CD14-positive monocyte (primary cell): ENCODE data around the gene GRM8. TPM values are rescaled to one million over a fixed set of nuclear protein-coding genes. Genes with fewer than 3 reads are reported as not detected.

Experiments
- DNase-seq, 3 donors: peaks; one replicate each; pipeline ENCODE4 v3.0.0-alpha.2; 2011 to 2022
- H2AFZ ChIP-seq: 2 replicates; pipeline ENCODE4 v1.6.0; 2012; ENCODE audit warnings: mild to moderate bottlenecking, low read depth, low read length, inconsistent platforms; ENCODE audit not compliant: insufficient read depth, poor library complexity, severe bottlenecking
- H3K27ac ChIP-seq, 2 donors: 1 replicate in 1 of 2; 2 replicates in 1 of 2; pipeline ENCODE4 v1.5.1; 2012 to 2013; ENCODE audit warnings: low read length in 2 of 2, control low read depth in 1 of 2, inconsistent platforms in 1 of 2, low read depth in 1 of 2, mild to moderate bottlenecking in 1 of 2
- H3K27me3 ChIP-seq, 2 donors: one replicate each; pipeline versions ENCODE4 v1.6.0 to v1.6.1; 2011 to 2013; ENCODE audit warnings: low read length in 2 of 2; ENCODE audit not compliant: control insufficient read depth in 2 of 2, insufficient read depth in 2 of 2
- H3K36me3 ChIP-seq, 2 donors: replicated peaks in 1 of 2; 1 replicate in 1 of 2; 2 replicates in 1 of 2; pipeline versions ENCODE4 v1.5.1 to v1.6.1; 2012 to 2013; ENCODE audit warnings: low read length in 2 of 2, control low read depth in 1 of 2, inconsistent platforms in 1 of 2, mild to moderate bottlenecking in 1 of 2; ENCODE audit not compliant: insufficient read depth in 2 of 2, control insufficient read depth in 1 of 2
- H3K4me1 ChIP-seq, 2 donors: 1 replicate in 1 of 2; 2 replicates in 1 of 2; pipeline versions ENCODE4 v1.5.1 to v1.6.1; 2012 to 2013; ENCODE audit warnings: low read length in 2 of 2, control low read depth in 1 of 2, inconsistent platforms in 1 of 2, mild to moderate bottlenecking in 1 of 2, moderate library complexity in 1 of 2; ENCODE audit not compliant: insufficient read depth in 2 of 2, control insufficient read depth in 1 of 2
- H3K4me2 ChIP-seq: replicated peaks from 2 replicates; pipeline ENCODE3; 2012; ENCODE audit warnings: low read length, moderate library complexity, mild to moderate bottlenecking; ENCODE audit not compliant: poor library complexity, severe bottlenecking; ENCODE audit errors: extremely low read depth
- H3K4me3 ChIP-seq, 3 experiments: fragments of 200-600 bp in 1 of 3; sonication (generic) in 1 of 3; replicated peaks in 1 of 3; 1 replicate in 2 of 3; 2 replicates in 1 of 3; pipeline ENCODE4 v1.5.1; 2011 to 2013; ENCODE audit warnings: low read length in 3 of 3, mild to moderate bottlenecking in 3 of 3, control low read depth in 2 of 3, low read depth in 2 of 3, inconsistent platforms in 1 of 3, moderate library complexity in 1 of 3
- H3K79me2 ChIP-seq: 2 replicates; pipeline ENCODE4 v1.6.0; 2012; ENCODE audit warnings: mild to moderate bottlenecking, control low read depth, inconsistent platforms, low read length, moderate library complexity; ENCODE audit not compliant: insufficient read depth
- H3K9ac ChIP-seq: 2 replicates; pipeline ENCODE4 v1.6.0; 2017; ENCODE audit warnings: low read length, mild to moderate bottlenecking; ENCODE audit not compliant: insufficient read depth, poor library complexity, severe bottlenecking
- H3K9me3 ChIP-seq, 2 donors: replicated peaks in 1 of 2; 1 replicate in 1 of 2; 2 replicates in 1 of 2; pipeline versions ENCODE4 v1.5.1 to v1.6.1; 2012 to 2013; ENCODE audit warnings: low read length in 2 of 2, control low read depth in 1 of 2; ENCODE audit not compliant: control insufficient read depth in 1 of 2, insufficient read depth in 1 of 2
- H4K20me1 ChIP-seq: 2 replicates; pipeline ENCODE4 v1.6.0; 2012; ENCODE audit warnings: mild to moderate bottlenecking, low read length, control low read depth, moderate library complexity; ENCODE audit not compliant: insufficient read depth
- H3K27ac Mint-ChIP-seq, 7 donors: one replicate each; pipeline ENCODE4 v1.8.0; 2020; ENCODE audit warnings: mild to moderate bottlenecking in 7 of 7, mixed read lengths in 7 of 7, moderate library complexity in 6 of 7, inconsistent platforms in 2 of 7
- H3K27me3 Mint-ChIP-seq, 3 donors: one replicate each; pipeline ENCODE4 v1.8.0; 2021 to 2022; ENCODE audit warnings: low read depth in 3 of 3, mild to moderate bottlenecking in 3 of 3, mixed read lengths in 3 of 3, moderate library complexity in 3 of 3, inconsistent platforms in 1 of 3
- H3K36me3 Mint-ChIP-seq, 2 donors: one replicate each; pipeline ENCODE4 v1.8.0; 2020; ENCODE audit warnings: mixed read lengths in 2 of 2, inconsistent platforms in 1 of 2, mild to moderate bottlenecking in 1 of 2
- H3K4me1 Mint-ChIP-seq: one replicate; pipeline ENCODE4 v1.8.0; 2020; ENCODE audit warnings: mild to moderate bottlenecking, mixed read lengths
- H3K4me3 Mint-ChIP-seq, 2 donors: one replicate each; pipeline ENCODE4 v1.8.0; 2020; ENCODE audit warnings: mild to moderate bottlenecking in 2 of 2, mixed read lengths in 2 of 2, moderate library complexity in 1 of 2
- H3K9me3 Mint-ChIP-seq, 7 donors: one replicate each; pipeline ENCODE4 v1.8.0; 2020 to 2022; ENCODE audit warnings: mixed read lengths in 7 of 7, mild to moderate bottlenecking in 6 of 7, moderate library complexity in 6 of 7, inconsistent platforms in 2 of 7
- CTCF ChIP-seq: fragments of 200-600 bp; IDR thresholded peaks from one replicate; pipeline ENCODE4 v1.8.0; 2022; ENCODE audit warnings: antibody characterized with exemption, mild to moderate bottlenecking
- WGBS: methylation state at CpG from one replicate; pipeline ENCODE4 v1.1.5; 2013; ENCODE audit warnings: missing lambda C conversion rate; ENCODE audit not compliant: insufficient coverage; 5-methylcytosine and 5-hydroxymethylcytosine counted together
- intact Hi-C, 2 donors: fragments of 100-400 bp; cut with micrococcal nuclease; formaldehyde crosslinking; loops; one replicate each; pipeline versions ENCODE4 v1.15.0 to v1.15.1; 2023
- polyA plus RNA-seq, 3 donors: library from polyadenylated mRNA; depleted of rRNA in 1 of 3; unstranded in 2 of 3; stranded (reverse) in 1 of 3; fragments of 300-500 nt in 2 of 3; fragments of >200 nt in 1 of 3; fragmentation: Illumina TruSeq in 2 of 3; gene quantifications; 1 replicate in 2 of 3; 2 replicates in 1 of 3; pipeline ENCODE4 v1.2.3, GENCODE V29; 2012 to 2021

The GRM8 gene
- polyA plus RNA-seq, 3 donors = not detected

- no peaks in the 10 kb centered on the region for H3K36me3 ChIP-seq
- H3K27ac Mint-ChIP-seq = no peak overlapping the region
- no peak overlapping the region for H3K4me3 Mint-ChIP-seq
- no peaks in the 10 kb centered on the region for H3K4me1 ChIP-seq
- H3K79me2 ChIP-seq = no peaks in the 10 kb centered on the region
- no peak overlapping the region for H3K4me3 ChIP-seq
- no peaks in the 10 kb centered on the region for H3K36me3 Mint-ChIP-seq
- no peak for DNase-seq
- no peaks in the 10 kb centered on the region for H4K20me1 ChIP-seq
- no peak overlapping the region for H3K4me2 ChIP-seq
- no peak overlapping the region for H3K27ac ChIP-seq
- no peak for TF ChIP-seq CTCF
- no peak overlapping the region for H3K9ac ChIP-seq
- peaks cover 0 to 2% (median 1%) of the 10 kb centered on the region in 3 donors for H3K27me3 Mint-ChIP-seq
- H3K27me3 ChIP-seq = no peaks in the 10 kb centered on the region
- peaks cover 0 to 2% (median 0%) of the 10 kb centered on the region in 7 donors for H3K9me3 Mint-ChIP-seq
- no peak overlapping the region for H2AFZ ChIP-seq
- WGBS = no CpG with 5 or more reads among the region's 2 CpGs
- no peaks in the 10 kb centered on the region for H3K4me1 Mint-ChIP-seq
- intact Hi-C loops = no loop called here
- peaks cover 0 to 4% of the 10 kb centered on the region in 2 donors for H3K9me3 ChIP-seq
These were observed 757.0 kb downstream of the GRM8 start for GRCh38 chr7:126495733-126496132.

GRCh38 chr7:126495001-126495400 is 757.7 kb downstream of the GRM8 start:
- intact Hi-C loops = no loop called here
- H3K4me3 Mint-ChIP-seq = no peak overlapping the region

More at GRCh38 chr7:126495001-126495400, 757.7 kb downstream of the GRM8 start:
- H3K27ac Mint-ChIP-seq = no peak overlapping the region
- no peaks in the 10 kb centered on the region for H3K36me3 Mint-ChIP-seq
- no peaks in the 10 kb centered on the region for H3K4me1 Mint-ChIP-seq
- peaks cover 1 to 2% (median 1%) of the 10 kb centered on the region in 3 donors for H3K27me3 Mint-ChIP-seq
- Histone ChIP-seq H2AFZ (no peak overlapping the region), H3K4me1 (no peaks in the 10 kb centered on the region), H3K36me3 (no peaks in the 10 kb centered on the region), H3K4me2 (no peak overlapping the region), H3K79me2 (no peaks in the 10 kb centered on the region), H3K4me3 (no peak overlapping the region), H3K9ac (no peak overlapping the region), H3K27ac (no peak overlapping the region), H3K9me3 (peaks cover 0 to 4% of the 10 kb centered on the region in 2 donors), H3K27me3 (no peaks in the 10 kb centered on the region), H4K20me1 (no peaks in the 10 kb centered on the region)
- no peak for DNase-seq
- 17% methylated on average over 1 of the region's 1 CpG for WGBS
- peaks cover 0 to 2% (median 0%) of the 10 kb centered on the region in 7 donors for H3K9me3 Mint-ChIP-seq
- TF ChIP-seq CTCF = no peak
